Astrocyte of the spinal cord (primary cell): ENCODE results near the gene IGSF3.
A peak's percentile ranks its signal among the peaks of the same experiment; 100 is the strongest.

Source experiments
- DNase-seq: peaks from one replicate; pipeline ENCODE4 v3.0.0; 2011; ENCODE audit warnings: low read depth, low spot score
- H3K4me3 ChIP-seq: 2 replicates; pipeline ENCODE4 v1.5.1; 2011; ENCODE audit warnings: low read depth, mild to moderate bottlenecking, low read length, moderate library complexity
- CTCF ChIP-seq: IDR thresholded peaks from 2 replicates; pipeline ENCODE4 v1.5.1; 2012; ENCODE audit warnings: low read depth, mild to moderate bottlenecking, low read length, inconsistent platforms
- in situ Hi-C: cut with HindIII; loops from 2 replicates; pipeline ENCODE4 v1.10.0; 2017; ENCODE audit warnings: low sequenced_read_pairs

The IGSF3 gene

GRCh38 chr1:116681343-116681899 lies 13.9 kb upstream of the IGSF3 start:
- no peak for TF ChIP-seq CTCF
- H3K4me3 ChIP-seq = no peak overlapping the region
- DNase-seq = no peak
- in situ Hi-C loops = no loop called here

- in situ Hi-C loops = no loop called here
- H3K4me3 ChIP-seq = no peak overlapping the region
- no peak for TF ChIP-seq CTCF
- no peak for DNase-seq
Measured at GRCh38 chr1:116680752-116681151, 13.2 kb upstream of the IGSF3 start.

DNA sequence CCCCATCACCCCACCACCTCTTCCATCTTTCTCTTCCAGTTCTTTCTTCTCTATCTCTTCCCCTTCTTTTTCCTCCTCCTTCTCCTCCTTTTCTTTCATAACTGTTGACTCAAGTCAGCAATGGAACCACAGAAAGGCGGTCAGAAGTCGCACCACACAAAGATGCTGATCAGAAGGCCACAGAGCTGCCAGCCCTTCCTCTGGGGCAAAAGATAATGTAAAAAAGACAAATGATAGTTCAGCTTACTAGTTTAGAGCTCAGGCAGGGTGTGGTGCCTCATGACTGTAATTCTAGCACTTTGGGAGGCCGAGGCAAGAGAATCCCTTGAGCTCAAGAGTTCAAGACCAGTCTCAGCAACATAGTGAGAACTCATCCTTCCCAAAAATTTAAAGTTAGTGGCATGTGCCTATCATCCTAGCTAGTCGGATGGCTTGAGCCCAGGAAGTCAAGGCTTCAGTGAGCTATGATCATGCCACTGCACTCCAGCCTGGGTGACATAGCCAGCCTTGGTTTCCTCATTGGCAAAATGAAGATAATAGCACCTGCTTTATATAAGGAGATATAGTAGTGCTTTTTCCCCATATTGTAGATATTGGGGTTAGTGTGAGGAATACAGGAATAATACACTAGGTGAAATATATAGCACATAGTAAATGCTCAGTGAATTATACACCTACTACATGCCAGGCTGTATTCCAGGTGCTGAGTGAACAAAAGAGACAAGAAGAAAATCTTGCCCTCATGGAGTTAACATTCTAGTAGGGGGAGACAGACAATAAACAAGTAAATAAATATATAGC lies 12.5 kb upstream of the IGSF3 start:
- in situ Hi-C loops = no loop called here
- no peak for DNase-seq
- TF ChIP-seq CTCF = no peak

DNA sequence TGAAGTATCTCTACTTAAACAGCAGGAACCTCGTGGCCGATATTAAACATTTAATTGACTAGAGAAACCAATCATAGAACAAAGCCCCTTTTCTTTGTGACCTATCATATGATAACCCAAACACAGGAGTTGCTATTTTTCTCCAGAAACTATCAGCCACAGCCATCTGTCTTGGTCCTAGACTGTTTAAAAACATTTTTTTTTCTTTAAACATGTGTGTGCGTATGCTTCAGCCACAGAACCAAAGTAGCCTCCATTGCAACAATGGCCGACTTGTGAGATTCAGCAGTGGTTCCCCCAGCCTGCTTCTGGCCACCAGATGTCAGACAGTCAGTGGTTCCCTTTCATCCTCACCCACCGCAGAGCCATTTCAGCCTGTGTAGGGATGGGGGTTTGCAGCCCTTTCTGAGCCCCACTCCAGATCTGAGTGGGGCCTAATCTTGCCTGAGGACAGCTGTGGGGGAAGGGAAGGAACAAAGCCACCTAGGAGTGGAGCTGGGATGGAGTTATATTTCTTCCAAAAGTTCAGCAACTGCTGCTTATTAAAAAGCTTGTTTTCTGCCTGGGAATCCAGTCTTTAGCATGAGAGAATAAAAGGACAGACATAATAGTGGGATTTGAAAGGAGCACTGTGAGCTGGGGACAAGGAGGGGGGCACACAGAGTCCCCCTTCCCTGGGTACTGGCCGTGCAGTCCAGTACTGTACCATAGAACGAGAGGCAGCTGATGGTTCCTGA lies 11.7 kb upstream of the IGSF3 start:
- DNase-seq = no peak
- TF ChIP-seq CTCF = peak; percentile 2
- no peak overlapping the region for H3K4me3 ChIP-seq
- in situ Hi-C loops = no loop called here

More for the DNA sequence above, 12.5 kb upstream of the IGSF3 start:
- H3K4me3 ChIP-seq = no peak overlapping the region

DNA sequence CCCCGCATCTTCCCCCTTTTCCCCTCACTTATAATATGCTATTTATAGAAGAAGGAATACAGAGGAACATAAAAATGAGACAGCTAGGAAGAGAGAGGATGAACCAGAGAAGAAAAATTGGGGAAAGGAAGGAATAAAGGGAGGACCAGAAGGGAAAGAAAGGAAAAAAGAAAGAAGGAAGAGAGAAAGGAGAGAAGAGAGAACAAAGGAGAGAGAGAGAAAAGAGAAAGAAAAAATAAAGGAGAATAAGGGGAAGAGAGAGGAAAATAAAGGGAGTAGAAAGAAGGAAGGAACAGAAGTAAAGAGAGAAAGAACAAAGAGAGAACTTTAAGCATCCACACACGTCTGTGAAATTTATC lies 11.2 kb upstream of the IGSF3 start:
- TF ChIP-seq CTCF = no peak
- DNase-seq = no peak
- no peak overlapping the region for H3K4me3 ChIP-seq
- in situ Hi-C loops = no loop called here

DNA sequence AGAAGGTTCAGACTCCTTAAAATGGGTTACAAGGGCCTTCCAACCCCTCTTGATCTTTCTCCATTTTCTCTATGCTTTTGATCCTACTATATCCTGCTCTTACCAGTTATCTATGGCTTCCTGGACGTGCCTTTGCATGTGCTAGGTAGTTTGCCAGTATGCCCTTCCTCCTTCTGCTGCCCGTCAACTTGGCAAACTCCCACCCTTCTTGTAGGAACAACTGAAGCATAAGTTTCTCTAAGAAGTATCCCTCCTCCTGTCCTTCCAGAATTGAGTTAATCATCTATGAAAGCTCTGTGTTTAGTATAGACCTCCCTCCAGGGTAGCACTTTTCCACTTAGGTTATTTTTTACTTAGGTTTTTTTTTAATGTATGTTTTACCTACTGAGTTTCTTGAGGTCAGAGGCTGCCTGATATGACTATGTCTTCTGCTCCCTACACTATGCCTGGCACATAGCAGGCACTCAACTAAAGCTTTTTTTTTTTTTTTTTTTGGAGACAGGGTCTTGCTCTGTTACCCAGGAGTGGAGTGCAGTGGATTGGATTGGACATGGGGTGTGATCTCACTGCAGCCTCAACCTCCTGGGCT lies 10.0 kb upstream of the IGSF3 start:
- no peak for DNase-seq
- in situ Hi-C loops = no loop called here
- TF ChIP-seq CTCF = no peak
- no peak overlapping the region for H3K4me3 ChIP-seq
